ENCODE measurements around the gene HACE1.

Gene HACE1

GRCh38 chr6:104784884-104785283, 74.8 kb downstream of the HACE1 start:
- no peak for TF ChIP-seq CTCF (IDR thresholded peaks at IDR 0.05; ENCODE audit: insufficient read depth, low read length, poor library complexity, severe bottlenecking)
- no peaks in the 10 kb centered on the region for H3K27me3 ChIP-seq (replicated peaks; ENCODE audit: control insufficient read depth, insufficient read depth, low read length)
- no peaks in the 10 kb centered on the region; the same call in 1 of the 2 replicates for H3K36me3 ChIP-seq (ENCODE audit: control insufficient read depth, insufficient read depth, low read length)
- no peak for DNase-seq (ENCODE audit: extremely low read depth, insufficient read length)
- H3K4me3 ChIP-seq (replicated peaks; ENCODE audit: low read depth, low read length), result no peak overlapping the region

- TF ChIP-seq CTCF (IDR thresholded peaks at IDR 0.05; ENCODE audit: insufficient read depth, low read length, poor library complexity, severe bottlenecking), result peak; percentile 27
- H3K36me3 ChIP-seq (ENCODE audit: control insufficient read depth, insufficient read depth, low read length), result no peaks in the 10 kb centered on the region; the same call in 1 of the 2 replicates
- no peaks in the 10 kb centered on the region for H3K27me3 ChIP-seq (replicated peaks; ENCODE audit: control insufficient read depth, insufficient read depth, low read length)
- no peak overlapping the region for H3K4me3 ChIP-seq (replicated peaks; ENCODE audit: low read depth, low read length)
- DNase-seq (ENCODE audit: extremely low read depth, insufficient read length), result peak; percentile 6
Measured at GRCh38 chr6:104771258-104771832, 88.4 kb downstream of the HACE1 start.

- no peaks in the 10 kb centered on the region for H3K27me3 ChIP-seq (replicated peaks; ENCODE audit: control insufficient read depth, insufficient read depth, low read length)
- no peak for DNase-seq (ENCODE audit: extremely low read depth, insufficient read length)
- H3K36me3 ChIP-seq (ENCODE audit: control insufficient read depth, insufficient read depth, low read length), result no peaks in the 10 kb centered on the region
- TF ChIP-seq CTCF (IDR thresholded peaks at IDR 0.05; ENCODE audit: insufficient read depth, low read length, poor library complexity, severe bottlenecking), result no peak
- H3K4me3 ChIP-seq (replicated peaks; ENCODE audit: low read depth, low read length), result no peak overlapping the region
Measured at GRCh38 chr6:104768906-104769305, 90.8 kb downstream of the HACE1 start.

GRCh38 chr6:104766595-104766994, 93.1 kb downstream of the HACE1 start:
- Histone ChIP-seq H3K36me3 (ENCODE audit: control insufficient read depth, insufficient read depth, low read length) (no peaks in the 10 kb centered on the region), H3K27me3 (replicated peaks; ENCODE audit: control insufficient read depth, insufficient read depth, low read length) (no peaks in the 10 kb centered on the region), H3K4me3 (replicated peaks; ENCODE audit: low read depth, low read length) (no peak overlapping the region)
- DNase-seq (ENCODE audit: extremely low read depth, insufficient read length), result no peak
- TF ChIP-seq CTCF (IDR thresholded peaks at IDR 0.05; ENCODE audit: insufficient read depth, low read length, poor library complexity, severe bottlenecking), result no peak

- H3K36me3 ChIP-seq (ENCODE audit: control insufficient read depth, insufficient read depth, low read length), result no peaks in the 10 kb centered on the region
- TF ChIP-seq CTCF (IDR thresholded peaks at IDR 0.05; ENCODE audit: insufficient read depth, low read length, poor library complexity, severe bottlenecking), result no peak
Measured at GRCh38 chr6:104754788-104755409, 104.8 kb downstream of the HACE1 start.

More at GRCh38 chr6:104754788-104755409, 104.8 kb downstream of the HACE1 start:
- H3K4me3 ChIP-seq (replicated peaks; ENCODE audit: low read depth, low read length), result no peak overlapping the region
- no peaks in the 10 kb centered on the region for H3K27me3 ChIP-seq (replicated peaks; ENCODE audit: control insufficient read depth, insufficient read depth, low read length)
- no peak for DNase-seq (ENCODE audit: extremely low read depth, insufficient read length)
